NCI-H146 (cell line): ENCODE data around the gene LSS.
"Not testable (repeated sequence)": the region's sequence is repeated elsewhere in the genome, so short reads cannot be mapped to it uniquely, and the experiment has no call there.

Source experiments
- DNase-seq: peaks from one replicate; lab custom pipeline; 2025; lab: John Stamatoyannopoulos, UW

The LSS gene

GRCh38 chr21:46185716-46186115, 42.9 kb downstream of the LSS start:
- DNase-seq: no peak

DNA sequence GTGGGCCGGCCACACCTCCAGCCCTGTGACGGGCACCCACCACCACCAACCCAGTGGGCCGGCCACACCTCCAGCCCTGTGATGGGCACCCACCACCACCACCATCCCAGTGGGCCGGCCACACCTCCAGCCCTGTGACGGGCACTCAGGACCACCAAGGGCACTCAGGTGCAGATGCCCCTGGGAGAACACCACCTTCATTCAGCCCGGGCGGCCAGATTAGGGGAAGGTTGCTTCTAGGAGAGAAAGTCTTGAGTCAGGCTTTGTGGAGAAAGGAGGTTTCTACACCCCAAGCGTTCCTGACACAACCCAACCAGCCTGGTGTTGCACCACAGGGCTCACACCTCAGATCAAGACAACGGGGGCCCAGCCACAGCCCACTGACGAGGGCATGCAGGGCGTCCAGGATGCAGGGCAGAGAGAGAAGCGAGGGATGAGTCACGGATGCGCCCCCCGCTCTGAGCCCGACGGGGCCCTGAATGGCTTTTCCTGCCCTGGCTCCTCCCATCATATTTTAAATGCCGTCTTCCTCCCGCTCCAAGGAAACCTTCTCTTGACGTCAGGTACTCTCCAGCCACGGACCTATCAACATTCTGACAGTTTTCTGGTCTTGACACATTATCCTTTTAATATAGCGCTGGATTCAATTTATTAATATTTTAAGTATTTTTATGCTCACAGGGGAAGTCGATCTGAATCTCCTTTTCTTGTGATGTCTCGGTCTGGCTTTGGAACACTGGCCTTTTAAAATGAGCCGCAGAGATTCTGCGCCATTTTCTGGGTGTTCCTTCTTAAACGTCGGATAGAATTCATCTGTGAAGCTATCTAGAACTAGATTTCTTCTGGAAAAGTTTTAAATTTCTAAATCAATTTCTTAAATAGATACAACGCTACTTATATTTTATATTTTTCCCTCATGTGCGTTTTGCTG, 43.7 kb downstream of the LSS start:
- no peak for DNase-seq

- no peak for DNase-seq
Measured at GRCh38 chr21:46183910-46184624, 44.5 kb downstream of the LSS start, which contains the start of gene SPATC1L. TSS of gene SPATC1L (minus strand) at chr21:46184459. CDS start at chr21:46182816, 1,643 bp downstream.

DNA sequence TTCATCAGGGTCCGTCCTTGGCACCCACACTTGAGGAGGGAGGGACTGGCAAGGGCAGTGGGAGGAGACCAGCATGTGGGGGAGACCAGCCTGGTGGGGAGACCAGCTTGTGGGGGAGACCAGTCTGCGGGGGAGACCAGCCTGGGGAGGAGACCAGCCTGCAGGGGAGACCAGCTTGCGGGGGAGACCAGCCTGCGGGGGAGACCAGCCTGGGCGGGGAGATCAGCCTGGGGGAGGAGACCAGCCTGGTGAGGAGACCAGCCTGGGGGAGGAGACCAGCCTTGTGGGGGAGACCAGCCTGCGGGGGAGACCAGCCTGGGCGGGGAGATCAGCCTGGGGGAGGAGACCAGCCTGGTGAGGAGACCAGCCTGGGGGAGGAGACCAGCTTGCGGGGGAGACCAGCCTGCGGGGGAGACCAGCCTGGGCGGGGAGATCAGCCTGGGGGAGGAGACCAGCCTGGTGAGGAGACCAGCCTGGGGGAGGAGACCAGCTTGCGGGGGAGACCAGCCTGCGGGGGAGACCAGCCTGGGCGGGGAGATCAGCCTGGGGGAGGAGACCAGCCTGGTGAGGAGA, 45.2 kb downstream of the LSS start:
- not testable (repeated sequence) for DNase-seq

DNA sequence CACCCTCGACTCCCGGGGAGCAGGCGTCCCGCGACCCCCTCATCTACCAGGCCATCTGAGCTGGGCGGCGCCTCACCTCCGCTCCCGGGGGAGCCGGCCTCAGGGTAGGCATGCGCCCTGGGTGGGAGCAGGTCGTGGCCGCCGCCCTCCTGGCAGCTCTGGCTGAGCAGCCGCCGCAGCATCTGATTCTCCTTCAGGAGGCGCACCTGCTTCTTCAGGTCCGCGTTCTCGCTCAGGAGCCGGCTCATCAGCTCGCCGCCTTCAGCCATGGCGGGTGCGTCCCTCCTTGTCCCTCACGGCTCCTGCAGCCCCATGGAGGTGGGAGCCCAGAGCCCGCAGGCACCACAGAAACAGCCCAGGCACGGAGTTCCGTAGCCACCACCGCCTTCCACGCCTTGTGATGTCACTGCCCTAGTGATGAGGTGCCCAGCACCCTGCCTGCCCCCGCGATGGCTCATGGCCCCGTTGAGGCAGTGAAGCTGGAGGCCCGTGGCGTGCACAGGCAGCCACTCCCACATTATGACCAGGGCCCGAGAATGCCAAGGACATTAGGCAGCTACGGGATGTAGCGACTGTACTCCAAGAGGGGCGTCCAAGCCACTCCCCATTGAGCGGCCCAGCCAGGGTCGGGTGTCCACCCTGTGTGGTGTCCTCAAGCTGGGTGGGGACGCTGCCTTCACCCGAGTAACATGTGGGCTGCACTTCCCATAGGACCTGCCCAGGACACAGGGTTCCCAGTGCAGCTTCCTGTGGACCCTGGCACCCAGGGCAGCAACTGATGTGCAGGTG, 45.8 kb downstream of the LSS start:
- DNase-seq: peak; percentile 85

- peak; percentile 85 for DNase-seq
Measured at GRCh38 chr21:46181953-46182547, 46.5 kb downstream of the LSS start.

GRCh38 chr21:46181436-46181835, 47.1 kb downstream of the LSS start:
- no peak for DNase-seq

DNA sequence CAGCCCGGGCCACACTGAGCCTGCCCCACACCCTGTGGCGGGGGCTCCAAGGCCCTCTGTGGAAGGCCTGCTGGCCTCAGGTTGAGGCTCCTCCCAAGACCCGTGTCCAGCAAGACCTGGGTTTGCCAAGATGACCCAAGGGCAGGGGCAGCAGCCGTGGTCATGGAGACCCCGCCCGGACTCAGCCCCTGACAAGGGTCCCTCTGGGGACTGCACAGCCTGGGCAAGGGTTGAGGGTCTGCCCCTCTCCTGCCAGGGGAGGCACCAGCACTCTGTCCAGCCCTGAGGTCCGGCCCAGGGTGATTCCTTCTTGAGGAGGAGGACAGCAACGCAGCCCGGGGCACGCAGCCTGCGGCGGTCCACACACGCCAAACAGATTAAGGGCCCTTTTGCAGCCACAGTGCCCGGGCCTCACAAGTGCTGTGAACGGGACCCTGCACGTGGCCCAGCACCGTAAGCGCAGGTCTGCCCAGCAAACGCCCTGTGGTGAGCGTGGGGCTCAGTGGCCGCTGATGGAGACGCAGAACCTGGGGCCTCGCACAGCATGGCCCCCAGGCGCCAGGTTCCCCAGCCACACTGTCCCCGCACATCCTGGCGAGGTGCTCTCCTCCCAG, 47.7 kb downstream of the LSS start:
- no peak for DNase-seq

- DNase-seq: no peak
Measured at GRCh38 chr21:46180079-46180722, 48.4 kb downstream of the LSS start.

DNA sequence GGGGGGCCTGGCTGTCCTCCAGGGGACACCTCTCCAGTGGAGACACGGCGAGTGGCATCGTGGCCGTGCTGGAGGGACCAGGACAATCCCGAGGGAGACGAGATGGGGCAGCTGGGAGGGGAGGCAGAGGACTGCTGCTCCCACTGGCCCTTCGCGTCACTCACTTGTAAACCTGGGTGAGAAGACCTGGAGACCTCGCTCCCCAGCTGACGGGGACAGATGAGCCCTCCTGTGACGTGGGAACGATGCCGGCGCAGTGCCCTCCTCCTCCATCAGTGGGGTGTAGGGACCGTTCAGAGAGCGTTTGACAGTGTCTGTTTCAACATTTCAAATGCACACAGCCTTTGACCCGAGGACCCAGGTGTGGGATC, 48.9 kb downstream of the LSS start:
- DNase-seq: no peak

GRCh38 chr21:46178961-46179360, 49.6 kb downstream of the LSS start:
- DNase-seq: no peak

DNA sequence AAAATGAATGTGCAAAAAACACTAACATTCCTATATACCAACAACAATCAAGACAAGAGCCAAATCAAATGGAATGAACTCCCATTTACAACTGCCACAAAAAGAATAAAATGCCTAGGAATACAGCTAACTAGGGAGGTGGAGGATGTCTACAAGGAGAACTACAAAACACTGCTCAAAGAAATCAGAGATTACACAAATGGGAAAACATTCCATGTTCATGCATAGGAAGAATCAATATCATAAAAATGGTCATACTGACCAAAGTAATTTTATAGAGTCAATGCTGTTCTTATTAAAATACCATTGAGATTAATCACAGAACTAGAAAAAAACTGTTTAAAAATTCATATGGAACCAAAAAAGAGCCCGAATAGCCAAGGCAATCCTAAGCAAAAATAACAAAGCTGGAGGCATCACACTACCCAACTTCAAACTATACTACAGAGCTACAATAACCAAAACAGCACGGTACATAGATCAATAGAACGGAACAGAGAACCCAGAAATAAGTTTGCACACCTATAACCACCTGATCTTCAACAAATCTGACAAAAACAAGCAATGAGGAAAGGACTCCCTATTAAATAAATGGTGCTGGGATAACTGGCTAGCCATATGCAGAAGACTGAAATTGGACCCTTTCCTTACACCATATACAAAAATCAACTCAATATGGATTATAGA, 52.0 kb downstream of the LSS start:
- DNase-seq: not testable (repeated sequence)

DNA sequence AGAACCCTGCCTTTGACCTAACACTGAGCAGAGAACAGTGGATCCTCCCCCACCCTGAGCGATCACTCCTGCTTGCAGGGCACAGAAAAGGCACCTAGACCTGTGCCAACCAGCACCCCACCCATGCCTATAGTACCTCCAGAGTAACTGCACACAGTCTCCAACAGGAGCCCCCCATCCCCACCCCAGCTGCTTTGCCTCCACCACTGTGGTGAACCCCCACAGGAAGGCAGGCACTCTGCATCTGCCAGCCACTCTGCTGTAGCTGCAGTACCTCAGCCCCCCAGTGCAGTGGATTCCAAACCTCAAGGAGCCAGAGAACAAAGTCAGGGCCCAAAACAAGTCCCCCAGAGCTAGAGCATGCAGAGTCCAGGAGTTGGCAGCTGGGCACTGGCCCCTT, 55.0 kb downstream of the LSS start:
- no peak for DNase-seq

DNA sequence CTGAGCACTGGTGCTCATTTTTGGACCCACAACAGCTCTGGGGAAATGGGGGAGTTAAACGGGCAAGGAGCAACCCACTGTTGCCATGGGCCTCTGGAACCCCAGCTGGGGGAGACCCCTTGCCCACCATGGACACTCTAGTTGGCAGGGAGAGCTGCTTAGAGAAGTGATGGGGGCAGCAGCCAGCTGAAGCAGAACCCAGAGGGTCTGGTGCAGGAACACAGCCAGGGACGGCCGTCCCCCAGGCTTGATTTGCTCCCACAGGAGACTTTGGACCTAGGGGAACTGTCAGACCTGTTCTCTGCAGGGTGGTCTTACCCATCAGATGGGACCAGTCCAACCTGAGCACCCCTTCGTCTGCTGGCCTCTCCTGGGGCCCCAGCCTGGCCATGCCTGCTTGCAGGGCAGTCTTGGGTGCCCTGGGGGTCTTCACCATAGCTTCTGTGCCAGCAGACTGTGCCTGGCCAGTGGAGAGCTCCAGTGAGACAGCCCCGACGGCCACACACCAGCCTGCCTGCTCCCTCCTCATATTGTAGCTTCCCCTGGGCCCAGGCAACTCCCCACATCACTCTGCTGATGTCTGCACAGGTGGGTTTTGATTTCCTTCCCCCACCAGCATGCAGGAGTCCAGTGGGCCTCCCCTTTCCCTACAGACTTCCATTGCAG, 55.6 kb downstream of the LSS start:
- DNase-seq: no peak

DNA sequence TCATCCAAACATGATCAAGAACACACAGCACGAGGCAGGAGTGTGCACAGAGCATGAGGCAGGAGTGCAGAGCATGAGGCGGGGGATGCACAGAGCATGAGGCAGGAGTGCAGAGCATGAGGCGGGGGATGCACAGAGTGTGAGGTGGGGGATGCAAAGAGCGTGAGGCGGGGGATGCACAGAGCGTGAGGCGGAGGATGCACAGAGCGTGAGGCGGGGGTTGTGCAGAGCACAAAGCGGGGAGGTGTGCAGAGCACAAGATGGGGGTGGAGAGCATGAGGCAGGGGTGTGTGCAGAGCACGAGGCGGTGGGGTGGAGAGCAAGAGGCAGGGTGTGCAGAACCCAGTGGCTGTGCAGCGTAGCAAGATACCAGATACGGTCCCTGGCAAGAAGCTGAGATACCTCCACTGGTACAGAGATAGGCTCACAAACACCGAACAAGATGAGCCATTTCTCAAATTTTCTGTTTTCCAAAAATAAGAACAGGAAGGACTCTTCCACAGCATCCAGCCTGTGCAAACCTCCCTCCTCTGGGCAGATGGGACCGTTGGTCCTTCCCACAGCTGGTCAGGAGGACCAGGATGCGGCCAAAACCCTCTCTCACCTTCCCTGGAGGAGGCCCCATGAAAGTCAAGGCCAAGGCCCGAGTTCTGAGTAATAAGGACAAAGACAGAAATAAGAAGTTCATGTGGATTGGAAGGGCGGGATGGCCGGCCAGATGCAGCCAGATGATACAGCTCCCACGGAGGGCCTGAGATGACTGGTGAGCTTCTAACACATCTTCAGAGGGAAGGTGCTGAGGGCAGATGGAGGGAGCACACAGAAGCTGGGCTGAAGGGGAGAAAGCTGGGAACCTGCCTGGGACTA, 56.3 kb downstream of the LSS start:
- no peak for DNase-seq

GRCh38 chr21:46171585-46171984, 57.0 kb downstream of the LSS start:
- no peak for DNase-seq

- not testable (repeated sequence) for DNase-seq
Measured at GRCh38 chr21:46170436-46171193, 58.0 kb downstream of the LSS start.
